ENCODE data around the gene ZMYM4.

ZMYM4 gene

DNA sequence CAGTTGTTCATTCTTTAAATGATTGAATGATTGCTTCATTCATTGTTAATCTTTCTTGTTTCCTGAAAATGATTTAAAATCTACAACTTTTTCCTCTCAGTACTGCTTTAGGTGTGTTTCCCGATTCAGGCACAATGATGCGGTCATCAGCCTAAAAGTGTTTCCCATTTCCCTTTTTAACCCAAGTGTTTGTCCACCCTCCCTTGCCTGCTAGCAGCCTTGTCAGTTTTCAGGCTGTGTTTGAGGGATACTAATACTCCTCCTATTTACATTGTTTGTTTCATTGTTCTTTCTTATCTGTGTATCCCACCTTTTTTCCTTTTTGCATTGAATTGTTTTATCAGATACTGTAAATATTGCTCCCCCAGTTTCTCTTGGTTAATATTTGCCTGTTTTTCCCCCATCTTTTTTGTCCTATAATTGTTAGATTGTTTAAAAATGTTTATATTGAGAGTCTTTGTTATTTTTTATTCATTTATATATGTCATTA, 157.6 kb downstream of the ZMYM4 start:
- no peak for DNase-seq

GRCh38 chr1:35428360-35428759, 159.9 kb downstream of the ZMYM4 start:
- no peak for DNase-seq

GRCh38 chr1:35430762-35431161, 162.3 kb downstream of the ZMYM4 start:
- DNase-seq: no peak

- DNase-seq: no peak
Observed at GRCh38 chr1:35431173-35431599, 162.7 kb downstream of the ZMYM4 start.

DNA sequence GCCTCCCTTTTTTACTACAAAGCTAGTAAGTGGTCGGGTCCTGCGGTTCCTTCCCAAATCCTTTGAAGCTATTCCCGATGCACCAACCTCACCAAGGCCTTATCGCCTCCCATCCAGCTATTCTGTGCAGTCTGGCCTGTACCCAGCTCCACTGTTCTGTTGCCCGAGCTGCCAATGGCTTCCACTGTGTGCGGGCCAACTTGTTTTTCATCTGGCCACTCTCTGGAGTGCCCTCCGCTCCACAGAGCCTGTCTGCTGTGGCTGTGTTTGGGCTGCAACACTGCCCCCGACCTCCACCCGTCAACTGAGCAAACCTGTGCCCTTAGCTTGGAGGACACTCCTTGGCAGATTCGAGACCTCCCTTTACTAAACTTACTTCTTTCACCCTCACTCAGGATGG, 163.7 kb downstream of the ZMYM4 start:
- DNase-seq: no peak

DNA sequence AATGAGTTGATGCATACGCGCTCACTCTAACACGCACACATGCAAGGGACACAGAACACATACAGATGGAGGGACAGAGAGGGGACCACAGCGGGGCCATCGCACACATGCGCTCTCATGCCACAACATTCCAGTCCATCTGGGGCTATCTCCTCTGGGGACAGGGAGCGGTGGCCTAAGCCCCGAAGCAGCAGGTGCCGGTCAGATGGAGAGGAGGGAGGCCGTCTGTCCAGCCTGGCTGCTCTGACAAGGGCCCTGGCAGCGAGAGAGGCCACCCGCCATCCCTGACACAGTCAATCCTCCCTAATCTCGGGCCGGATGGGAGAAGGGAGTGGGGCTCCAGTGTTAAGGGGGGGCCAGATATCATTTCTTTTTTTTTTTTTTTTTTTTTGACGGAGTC, 165.2 kb downstream of the ZMYM4 start:
- no peak for DNase-seq

DNA sequence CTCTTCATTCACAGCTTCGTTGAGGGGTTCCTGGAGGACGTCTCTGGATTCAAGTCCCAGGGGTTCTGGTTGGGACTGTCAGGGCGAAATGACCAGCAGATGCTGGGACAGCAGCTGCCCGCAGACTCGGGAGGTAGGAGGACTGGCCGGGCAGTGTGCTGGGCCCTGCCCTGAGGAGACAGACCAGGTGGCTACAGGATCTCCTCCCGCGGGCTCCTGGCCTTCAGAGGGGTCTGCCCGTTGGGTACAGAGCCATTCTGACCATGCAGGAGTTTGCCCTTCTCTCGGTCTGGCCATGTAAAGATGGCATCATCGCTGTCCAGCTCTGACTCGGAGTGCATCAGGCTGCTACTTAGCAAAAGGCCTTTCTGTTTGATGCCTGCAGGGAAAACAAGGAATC, 166.2 kb downstream of the ZMYM4 start:
- no peak for DNase-seq

- no peak for DNase-seq
Observed at GRCh38 chr1:35436078-35436477, 167.6 kb downstream of the ZMYM4 start.

DNA sequence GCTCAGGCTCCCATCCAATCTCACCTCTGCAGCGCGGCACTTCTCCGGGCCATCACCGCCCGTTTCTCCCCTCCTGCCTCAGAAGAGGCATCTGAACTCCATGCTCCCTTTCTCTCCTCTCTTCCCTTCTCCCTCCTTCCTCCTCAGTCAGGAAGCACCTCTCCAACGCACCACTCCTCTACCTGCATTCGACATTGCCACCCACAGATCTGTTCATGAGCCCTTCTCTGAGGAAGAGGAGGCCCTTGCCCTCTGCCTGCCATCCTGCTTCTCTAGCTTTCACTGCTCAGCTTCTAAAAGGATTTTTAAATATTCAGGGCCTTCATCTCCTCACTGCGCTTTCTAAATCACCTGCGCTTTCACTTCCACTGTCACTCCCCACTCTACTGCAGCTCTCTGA, 168.7 kb downstream of the ZMYM4 start:
- DNase-seq: no peak

GRCh38 chr1:35439626-35440025, 171.1 kb downstream of the ZMYM4 start:
- DNase-seq: no peak

GRCh38 chr1:35441926-35442579, 173.5 kb downstream of the ZMYM4 start:
- no peak for DNase-seq

GRCh38 chr1:35442734-35443133, 174.2 kb downstream of the ZMYM4 start:
- no peak for DNase-seq

DNA sequence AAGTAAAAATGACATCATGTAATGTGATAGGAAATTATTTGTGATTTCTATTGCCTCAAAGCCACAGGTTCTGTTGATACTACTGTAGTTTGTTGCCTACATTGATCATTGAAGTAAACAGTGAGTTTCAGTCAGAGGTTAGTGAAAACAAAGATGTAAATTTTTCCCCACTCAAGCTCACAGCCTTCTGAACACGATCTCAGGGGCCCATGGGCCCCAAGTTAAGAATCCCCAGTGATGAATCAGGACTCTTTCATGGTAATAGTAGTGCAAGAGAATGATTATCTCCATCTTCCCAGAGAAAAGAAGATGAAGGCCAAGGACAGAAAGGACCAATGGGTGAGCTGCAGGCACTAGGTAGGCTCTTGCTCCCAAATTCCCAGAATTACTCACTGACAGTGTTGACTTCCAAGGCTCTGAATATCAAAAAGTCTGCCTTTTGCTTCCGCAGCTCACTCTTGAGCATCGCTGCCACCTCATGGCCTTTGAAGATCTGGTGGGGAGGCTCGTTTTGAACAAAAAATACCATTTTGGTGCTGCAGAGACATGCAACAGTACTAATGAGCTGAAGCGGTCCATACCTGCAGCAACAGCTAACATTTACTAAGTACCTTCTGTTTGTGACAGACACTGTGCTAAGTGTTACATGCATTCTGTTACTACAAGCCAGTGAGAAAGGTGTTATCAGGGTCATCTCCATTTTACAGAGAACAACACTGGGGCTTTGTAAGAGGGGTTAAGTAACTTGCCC, 175.4 kb downstream of the ZMYM4 start:
- DNase-seq: no peak

DNA sequence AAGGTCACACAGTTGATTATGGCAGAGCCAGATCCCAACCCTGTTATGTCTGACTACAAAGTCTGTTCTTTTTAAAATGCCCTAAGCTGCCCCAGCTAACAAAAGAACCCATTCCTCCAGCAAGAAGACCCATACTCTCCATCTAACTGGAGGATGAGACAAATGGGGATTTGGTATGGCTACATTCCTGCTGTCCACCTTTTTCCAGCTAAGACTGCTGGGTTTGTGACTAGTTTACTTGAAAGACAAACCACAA, 175.9 kb downstream of the ZMYM4 start:
- DNase-seq: no peak

- no peak for DNase-seq
Observed at GRCh38 chr1:35447278-35447677, 178.8 kb downstream of the ZMYM4 start.

DNA sequence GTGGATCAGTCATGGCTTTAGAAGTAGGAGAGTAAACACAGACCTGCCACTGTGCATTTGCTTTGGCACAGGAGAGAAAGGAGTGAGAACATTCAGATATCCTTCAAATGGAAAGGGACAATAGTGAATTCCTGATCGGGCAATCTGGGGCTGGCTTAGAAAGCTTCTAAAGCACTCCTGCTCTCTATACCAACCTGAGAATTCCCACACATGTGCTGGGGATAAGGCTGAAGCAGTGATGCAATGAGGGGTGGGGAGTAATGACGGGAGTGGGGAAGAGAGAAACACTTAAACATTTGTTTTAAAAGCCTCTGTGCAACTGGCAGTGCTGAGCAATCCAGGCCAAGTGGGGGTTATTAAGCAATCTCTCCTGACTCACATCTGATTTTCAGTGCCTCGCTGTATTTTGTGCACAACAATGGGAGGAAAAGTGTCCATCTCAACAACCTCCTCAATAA, 179.9 kb downstream of the ZMYM4 start:
- peak; percentile 55 for DNase-seq

DNA sequence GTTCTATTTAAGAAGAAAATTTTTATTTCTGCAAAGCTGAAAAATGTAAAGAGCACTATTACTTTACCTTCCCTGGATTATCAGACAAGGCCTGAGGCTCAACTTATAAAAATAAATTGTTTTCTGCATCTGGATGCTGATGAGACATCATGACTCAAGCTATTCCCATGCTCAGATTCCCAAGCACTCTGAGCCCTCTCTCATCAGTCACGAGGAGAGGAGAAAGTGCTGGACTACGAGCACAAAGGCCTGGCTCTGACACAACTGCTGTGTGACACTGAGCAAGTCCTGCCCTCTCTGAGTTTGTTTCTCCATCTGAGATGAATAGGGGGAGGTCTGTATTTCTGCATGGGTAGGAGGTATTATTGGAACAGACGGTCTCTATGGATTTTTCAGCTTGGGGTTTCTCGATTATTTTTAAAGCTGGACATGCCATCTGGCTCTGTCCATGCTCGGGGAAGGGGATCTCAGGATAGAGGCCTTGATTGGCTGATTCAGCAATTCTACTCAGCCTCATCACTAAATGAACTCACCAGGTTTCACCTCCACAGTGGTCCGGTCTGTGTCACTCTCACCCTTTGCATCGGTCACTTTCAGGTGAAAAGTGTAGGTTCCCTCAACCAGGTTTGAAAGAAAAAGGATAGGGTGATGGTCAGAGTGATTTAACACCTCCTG, 181.0 kb downstream of the ZMYM4 start:
- DNase-seq: no peak

GRCh38 chr1:35451125-35451528, 182.6 kb downstream of the ZMYM4 start:
- DNase-seq: peak; percentile 74

- DNase-seq: no peak
Observed at GRCh38 chr1:35452106-35452774, 183.7 kb downstream of the ZMYM4 start.

GRCh38 chr1:35453031-35453430, 184.5 kb downstream of the ZMYM4 start:
- peak; percentile 6 for DNase-seq

GRCh38 chr1:35454176-35454575, 185.7 kb downstream of the ZMYM4 start:
- no peak for DNase-seq

- no peak for DNase-seq
Observed at GRCh38 chr1:35454616-35455015, 186.1 kb downstream of the ZMYM4 start.

- DNase-seq: no peak
Observed at GRCh38 chr1:35460796-35461195, 192.3 kb downstream of the ZMYM4 start.

Data from NCI-H2227 treated with DMSO at 0.1 percent for 48 hours (cell line).